ENCODE measurements around the gene FOXK1. TPM values are rescaled to one million over a fixed set of nuclear protein-coding genes. Genes with fewer than 3 reads are reported as not detected.

FOXK1 gene
- total RNA-seq, 1 experiment from 2014 or later: 50.8 TPM

DNA sequence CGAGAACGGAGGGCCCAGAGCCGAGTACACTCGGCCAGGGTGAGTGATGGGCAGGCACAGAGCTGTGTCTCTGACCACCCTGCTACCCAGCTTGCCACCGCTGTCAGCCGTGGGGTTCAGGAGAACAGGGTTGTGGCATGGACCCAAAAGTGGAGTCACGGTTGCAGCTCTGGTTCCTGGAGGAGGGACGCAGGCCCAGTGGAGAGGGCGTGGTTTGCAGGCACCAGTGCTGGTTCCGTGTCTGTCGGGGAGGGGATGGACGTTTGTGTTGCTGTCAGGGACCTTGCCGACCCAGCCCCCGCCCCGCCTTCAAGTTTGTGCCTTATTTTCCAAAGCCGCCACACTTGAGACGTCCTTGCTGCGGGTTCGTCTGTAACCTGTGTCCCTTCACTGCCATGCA lies 48.2 kb downstream of the FOXK1 start:
- no TSS peak for BruUV-seq (replicated peaks)
- Mint-ChIP-seq H3K4me3 (ENCODE audit: unreplicated experiment) (no peak overlapping the region), H3K9me3 (ENCODE audit: unreplicated experiment) (no peaks in the 10 kb centered on the region), H3K27me3 (ENCODE audit: insufficient read depth, unreplicated experiment) (no peaks in the 10 kb centered on the region), H3K27ac (ENCODE audit: unreplicated experiment) (no peak overlapping the region), H3K4me1 (ENCODE audit: low read depth, unreplicated experiment) (no peaks in the 10 kb centered on the region), H3K36me3 (ENCODE audit: insufficient read depth, unreplicated experiment) (peaks cover 68% of the 10 kb centered on the region)
- DNase-seq: no peak
- ChIA-PET POLR2A (no interaction called here), CTCF (no interaction called here)
- Histone ChIP-seq H3K36me3 (ENCODE audit: control insufficient read depth, insufficient read depth, low read length) (no peaks in the 10 kb centered on the region; the same call in 1 of the 2 replicates), H3K27me3 (replicated peaks; ENCODE audit: control insufficient read depth, insufficient read depth, low read length) (no peaks in the 10 kb centered on the region), H3K4me1 (no peaks in the 10 kb centered on the region), H3K9me3 (no peaks in the 10 kb centered on the region), H3K4me3 (ENCODE audit: low read depth, low read length) (no peak overlapping the region)
- intact Hi-C loops (cut with micrococcal nuclease; ENCODE audit: unreplicated experiment): no loop called here
- no peak for TF ChIP-seq CTCF (IDR thresholded peaks at IDR 0.05; ENCODE audit: insufficient read depth in 1 of 2, low read depth in 1 of 2, low read length in 1 of 2, severe bottlenecking in 1 of 2, unreplicated experiment in 1 of 2)

DNA sequence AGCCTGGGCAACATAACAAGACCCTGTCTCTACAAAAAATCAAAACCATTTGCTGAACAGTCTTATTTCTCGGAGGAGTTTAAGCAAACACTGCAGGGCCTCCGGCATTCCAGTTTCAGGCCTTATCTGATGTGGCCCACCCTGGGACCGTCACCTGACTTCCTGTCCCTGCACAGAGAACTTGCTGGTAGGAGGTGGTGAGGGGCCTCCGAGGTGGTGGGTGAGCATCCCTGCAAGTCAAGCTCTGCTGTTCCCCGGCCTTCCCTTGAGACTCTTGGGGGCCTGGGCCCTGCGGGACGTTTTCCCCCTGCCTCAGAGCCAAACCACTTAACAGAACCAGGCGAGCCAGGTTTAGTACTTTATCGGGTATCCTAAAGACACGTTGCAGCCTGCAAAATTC lies 48.9 kb downstream of the FOXK1 start:
- no peak overlapping the region for H3K27ac Mint-ChIP-seq (ENCODE audit: unreplicated experiment)
- no peak overlapping the region for H3K4me3 ChIP-seq (ENCODE audit: low read depth, low read length)
- POLR2A ChIA-PET: no interaction called here
- no peaks in the 10 kb centered on the region for H3K27me3 Mint-ChIP-seq (ENCODE audit: insufficient read depth, unreplicated experiment)
- no peak for TF ChIP-seq CTCF (IDR thresholded peaks at IDR 0.05; ENCODE audit: insufficient read depth in 1 of 2, low read depth in 1 of 2, low read length in 1 of 2, severe bottlenecking in 1 of 2, unreplicated experiment in 1 of 2)
- no peak for DNase-seq
- BruUV-seq (replicated peaks): no TSS peak
- no peaks in the 10 kb centered on the region; the same call in 1 of the 2 replicates for H3K36me3 ChIP-seq (ENCODE audit: control insufficient read depth, insufficient read depth, low read length)
- H3K4me1 Mint-ChIP-seq (ENCODE audit: low read depth, unreplicated experiment): no peaks in the 10 kb centered on the region
- H3K27me3 ChIP-seq (replicated peaks; ENCODE audit: control insufficient read depth, insufficient read depth, low read length): no peaks in the 10 kb centered on the region
- CTCF ChIA-PET: no interaction called here
- no peaks in the 10 kb centered on the region for H3K9me3 ChIP-seq
- H3K4me3 Mint-ChIP-seq (ENCODE audit: unreplicated experiment): no peak overlapping the region
- intact Hi-C loops (cut with micrococcal nuclease; ENCODE audit: unreplicated experiment): no loop called here
- H3K9me3 Mint-ChIP-seq (ENCODE audit: unreplicated experiment): no peaks in the 10 kb centered on the region
- no peaks in the 10 kb centered on the region for H3K4me1 ChIP-seq
- H3K36me3 Mint-ChIP-seq (ENCODE audit: insufficient read depth, unreplicated experiment): peaks cover 70% of the 10 kb centered on the region

DNA sequence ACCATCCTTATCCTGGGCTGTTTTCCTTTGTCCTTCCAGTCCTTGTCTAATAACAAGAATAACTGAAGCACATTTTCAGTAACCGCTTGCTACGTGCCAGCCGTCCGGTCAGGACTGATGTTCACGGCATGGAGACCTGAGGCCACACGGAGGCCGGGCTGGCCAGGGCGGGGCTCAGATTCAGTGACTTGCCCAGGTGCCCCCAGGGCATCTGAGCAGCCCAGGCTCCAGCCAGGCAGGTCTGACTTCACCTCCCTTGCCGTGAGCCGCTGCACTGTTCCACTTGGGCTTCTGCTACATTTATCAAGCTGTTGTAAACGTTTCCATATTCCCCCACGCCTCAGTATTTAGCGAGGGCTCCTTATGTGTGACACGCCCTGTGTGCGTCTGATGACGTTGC lies 49.7 kb downstream of the FOXK1 start:
- DNase-seq: no peak
- no peaks in the 10 kb centered on the region for H3K9me3 ChIP-seq
- ChIA-PET CTCF (no interaction called here), POLR2A (no interaction called here)
- no peak for TF ChIP-seq CTCF (IDR thresholded peaks at IDR 0.05; ENCODE audit: insufficient read depth in 1 of 2, low read depth in 1 of 2, low read length in 1 of 2, severe bottlenecking in 1 of 2, unreplicated experiment in 1 of 2)
- no peak overlapping the region for H3K4me3 Mint-ChIP-seq (ENCODE audit: unreplicated experiment)
- H3K9me3 Mint-ChIP-seq (ENCODE audit: unreplicated experiment): no peaks in the 10 kb centered on the region
- H3K36me3 ChIP-seq (ENCODE audit: control insufficient read depth, insufficient read depth, low read length): no peaks in the 10 kb centered on the region; the same call in 1 of the 2 replicates
- H3K27me3 Mint-ChIP-seq (ENCODE audit: insufficient read depth, unreplicated experiment): no peaks in the 10 kb centered on the region
- no peak overlapping the region for H3K4me3 ChIP-seq (ENCODE audit: low read depth, low read length)
- H3K27me3 ChIP-seq (replicated peaks; ENCODE audit: control insufficient read depth, insufficient read depth, low read length): no peaks in the 10 kb centered on the region
- intact Hi-C loops (cut with micrococcal nuclease; ENCODE audit: unreplicated experiment): no loop called here
- peaks cover 1% of the 10 kb centered on the region for H3K4me1 Mint-ChIP-seq (ENCODE audit: low read depth, unreplicated experiment)
- BruUV-seq (replicated peaks): no TSS peak
- no peaks in the 10 kb centered on the region for H3K4me1 ChIP-seq
- peaks cover 64% of the 10 kb centered on the region for H3K36me3 Mint-ChIP-seq (ENCODE audit: insufficient read depth, unreplicated experiment)
- H3K27ac Mint-ChIP-seq (ENCODE audit: unreplicated experiment): no peak overlapping the region

Data from Caco-2 (cell line).